ENCODE measurements around the gene TGFBR1. TPM values are rescaled to one million over a fixed set of nuclear protein-coding genes. Genes with fewer than 3 reads are reported as not detected.

The TGFBR1 gene
- total RNA-seq, 1 donor from 2014 or later = 206 TPM

DNA sequence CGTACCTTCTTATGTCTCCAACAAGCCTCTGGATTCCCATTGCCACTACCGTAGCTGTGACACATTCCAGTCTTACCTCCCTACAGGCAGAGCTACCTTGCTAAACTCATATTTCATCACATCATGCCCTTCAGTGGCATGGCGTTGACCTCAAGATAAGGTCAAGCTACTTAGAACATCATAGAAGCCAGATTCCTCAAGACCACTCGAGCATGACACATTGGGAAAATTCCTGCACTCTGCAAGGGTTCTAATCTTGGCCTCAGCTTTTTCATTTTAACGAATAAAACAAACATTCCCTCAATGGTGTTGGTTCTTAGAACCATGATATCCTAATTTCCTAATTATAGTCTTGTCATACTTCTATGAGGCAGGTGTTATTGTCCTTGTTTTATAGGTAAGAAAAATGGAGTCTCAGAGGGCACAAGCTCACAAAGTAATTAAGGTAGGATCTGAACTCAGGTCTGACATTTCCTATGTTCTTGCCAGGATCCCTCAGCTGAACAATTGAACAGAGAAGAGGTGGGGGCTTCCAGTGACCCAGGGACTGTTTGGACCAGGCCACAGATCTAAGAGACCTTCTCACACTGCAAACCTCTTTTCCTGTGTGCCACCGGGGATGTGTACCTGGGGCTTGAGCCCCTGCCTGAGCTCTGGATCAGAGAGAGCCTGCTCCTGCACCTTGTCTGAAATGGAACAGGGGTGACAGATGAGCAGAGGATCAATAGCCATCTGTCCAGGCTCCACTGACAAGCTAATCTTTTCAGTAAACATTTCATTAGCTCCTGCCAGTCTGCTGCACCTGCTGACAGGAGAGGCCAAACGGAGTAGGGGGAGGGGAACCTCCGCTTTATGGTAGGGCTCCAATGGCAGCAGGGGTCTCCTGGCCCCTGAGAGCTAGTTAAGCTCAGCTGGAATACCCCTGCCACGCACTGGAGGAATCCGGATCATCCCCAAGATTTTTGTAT is 67.5 kb downstream of the TGFBR1 start:
- Mint-ChIP-seq H3K27ac (ENCODE audit: unreplicated experiment) (peak overlapping the region; percentile 20), H3K4me3 (ENCODE audit: unreplicated experiment) (peak overlapping the region; percentile 14), H3K4me1 (ENCODE audit: unreplicated experiment) (no peaks in the 10 kb centered on the region), H3K27me3 (ENCODE audit: unreplicated experiment) (peaks cover 8% of the 10 kb centered on the region), H3K9me3 (ENCODE audit: unreplicated experiment) (no peaks in the 10 kb centered on the region), H3K36me3 (ENCODE audit: low read depth, unreplicated experiment) (peaks cover 4% of the 10 kb centered on the region)
- no peak for DNase-seq (ENCODE audit: low spot score)
- TF ChIP-seq, protein P1, sequence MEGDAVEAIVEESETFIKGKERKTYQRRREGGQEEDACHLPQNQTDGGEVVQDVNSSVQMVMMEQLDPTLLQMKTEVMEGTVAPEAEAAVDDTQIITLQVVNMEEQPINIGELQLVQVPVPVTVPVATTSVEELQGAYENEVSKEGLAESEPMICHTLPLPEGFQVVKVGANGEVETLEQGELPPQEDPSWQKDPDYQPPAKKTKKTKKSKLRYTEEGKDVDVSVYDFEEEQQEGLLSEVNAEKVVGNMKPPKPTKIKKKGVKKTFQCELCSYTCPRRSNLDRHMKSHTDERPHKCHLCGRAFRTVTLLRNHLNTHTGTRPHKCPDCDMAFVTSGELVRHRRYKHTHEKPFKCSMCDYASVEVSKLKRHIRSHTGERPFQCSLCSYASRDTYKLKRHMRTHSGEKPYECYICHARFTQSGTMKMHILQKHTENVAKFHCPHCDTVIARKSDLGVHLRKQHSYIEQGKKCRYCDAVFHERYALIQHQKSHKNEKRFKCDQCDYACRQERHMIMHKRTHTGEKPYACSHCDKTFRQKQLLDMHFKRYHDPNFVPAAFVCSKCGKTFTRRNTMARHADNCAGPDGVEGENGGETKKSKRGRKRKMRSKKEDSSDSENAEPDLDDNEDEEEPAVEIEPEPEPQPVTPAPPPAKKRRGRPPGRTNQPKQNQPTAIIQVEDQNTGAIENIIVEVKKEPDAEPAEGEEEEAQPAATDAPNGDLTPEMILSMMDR (IDR thresholded peaks at IDR 0.05; ENCODE audit: unreplicated experiment) = no peak

DNA sequence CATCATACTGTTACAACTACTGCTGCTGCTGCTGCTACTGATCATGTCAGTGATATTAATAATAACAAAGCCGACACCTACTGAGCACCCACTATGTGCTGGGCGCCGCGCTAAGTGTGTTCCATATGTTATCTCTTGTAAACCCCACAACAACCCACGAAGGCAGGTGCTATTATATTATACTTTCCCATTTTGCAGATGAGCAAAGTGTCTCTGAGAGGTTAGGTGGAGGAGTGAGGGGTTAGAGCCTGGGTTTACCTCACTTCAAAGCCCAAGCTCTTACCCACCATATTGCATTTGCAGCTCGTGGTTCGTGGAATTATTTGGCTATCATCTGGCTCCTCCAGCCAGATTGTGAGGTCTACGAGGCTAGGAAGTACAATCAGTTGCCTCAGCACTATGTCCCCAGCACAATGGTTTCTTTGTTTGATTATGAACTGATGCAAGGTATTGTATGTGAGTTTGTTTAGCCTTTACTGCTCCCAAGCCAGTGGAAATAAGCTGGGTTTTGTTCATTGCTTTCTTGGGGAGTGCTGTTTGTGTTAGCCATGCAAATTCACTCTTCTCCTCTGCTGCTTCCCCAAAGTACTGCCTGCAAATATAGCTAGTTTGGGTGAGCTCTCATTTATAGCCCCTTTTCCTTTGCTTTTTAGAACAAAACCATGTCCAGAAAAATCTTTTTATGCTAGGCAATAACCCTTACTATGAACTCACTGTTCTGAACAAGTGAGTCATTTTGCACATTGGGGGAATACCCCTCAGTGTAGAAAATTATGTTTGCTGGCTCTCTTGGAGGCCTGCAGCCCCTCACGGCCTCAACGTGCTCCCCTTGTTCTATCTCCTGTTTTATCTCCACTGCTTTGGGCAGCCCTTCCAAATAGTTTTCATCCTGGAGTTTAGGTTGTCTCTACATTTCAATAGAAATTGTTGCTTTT is 68.9 kb downstream of the TGFBR1 start:
- TF ChIP-seq, protein P1 (IDR thresholded peaks at IDR 0.05; ENCODE audit: unreplicated experiment) = no peak
- no peak overlapping the region for H3K27ac Mint-ChIP-seq (ENCODE audit: unreplicated experiment)
- no peak for DNase-seq (ENCODE audit: low spot score)
- peaks cover 4% of the 10 kb centered on the region for H3K36me3 Mint-ChIP-seq (ENCODE audit: low read depth, unreplicated experiment)
- peaks cover 6% of the 10 kb centered on the region for H3K27me3 Mint-ChIP-seq (ENCODE audit: unreplicated experiment)
- no peaks in the 10 kb centered on the region for H3K4me1 Mint-ChIP-seq (ENCODE audit: unreplicated experiment)
- H3K9me3 Mint-ChIP-seq (ENCODE audit: unreplicated experiment) = no peaks in the 10 kb centered on the region
- H3K4me3 Mint-ChIP-seq (ENCODE audit: unreplicated experiment) = no peak overlapping the region

DNA sequence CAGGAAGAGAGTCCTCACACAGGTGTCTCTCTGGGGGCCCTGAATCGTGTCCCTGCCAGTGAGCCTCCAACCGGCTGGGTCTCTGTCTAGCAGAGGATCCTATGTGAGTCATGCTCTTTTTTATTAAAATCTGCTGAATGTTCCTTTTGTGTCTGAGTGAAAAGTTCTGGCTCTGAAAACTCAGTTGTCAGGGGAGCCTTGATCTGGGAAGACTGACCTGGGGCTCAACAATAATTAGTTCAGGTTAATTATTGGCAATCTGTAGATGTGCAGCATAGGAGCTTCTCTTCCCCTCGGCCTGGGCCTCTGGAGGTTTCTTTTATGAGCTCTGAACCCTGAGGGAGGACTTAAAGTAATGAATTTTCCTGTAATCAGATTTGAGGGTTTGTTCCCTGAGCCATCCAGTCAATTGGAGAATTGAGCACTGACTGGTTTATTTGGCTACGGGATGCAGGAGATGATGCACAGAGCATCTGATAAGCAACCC is 71.7 kb downstream of the TGFBR1 start:
- H3K4me3 Mint-ChIP-seq (ENCODE audit: unreplicated experiment) = no peak overlapping the region
- TF ChIP-seq, protein P1 (IDR thresholded peaks at IDR 0.05; ENCODE audit: unreplicated experiment) = no peak
- no peaks in the 10 kb centered on the region for H3K4me1 Mint-ChIP-seq (ENCODE audit: unreplicated experiment)
- H3K36me3 Mint-ChIP-seq (ENCODE audit: low read depth, unreplicated experiment) = peaks cover 4% of the 10 kb centered on the region
- H3K27ac Mint-ChIP-seq (ENCODE audit: unreplicated experiment) = no peak overlapping the region
- no peaks in the 10 kb centered on the region for H3K9me3 Mint-ChIP-seq (ENCODE audit: unreplicated experiment)
- peaks cover 4% of the 10 kb centered on the region for H3K27me3 Mint-ChIP-seq (ENCODE audit: unreplicated experiment)
- DNase-seq (ENCODE audit: low spot score) = no peak

DNA sequence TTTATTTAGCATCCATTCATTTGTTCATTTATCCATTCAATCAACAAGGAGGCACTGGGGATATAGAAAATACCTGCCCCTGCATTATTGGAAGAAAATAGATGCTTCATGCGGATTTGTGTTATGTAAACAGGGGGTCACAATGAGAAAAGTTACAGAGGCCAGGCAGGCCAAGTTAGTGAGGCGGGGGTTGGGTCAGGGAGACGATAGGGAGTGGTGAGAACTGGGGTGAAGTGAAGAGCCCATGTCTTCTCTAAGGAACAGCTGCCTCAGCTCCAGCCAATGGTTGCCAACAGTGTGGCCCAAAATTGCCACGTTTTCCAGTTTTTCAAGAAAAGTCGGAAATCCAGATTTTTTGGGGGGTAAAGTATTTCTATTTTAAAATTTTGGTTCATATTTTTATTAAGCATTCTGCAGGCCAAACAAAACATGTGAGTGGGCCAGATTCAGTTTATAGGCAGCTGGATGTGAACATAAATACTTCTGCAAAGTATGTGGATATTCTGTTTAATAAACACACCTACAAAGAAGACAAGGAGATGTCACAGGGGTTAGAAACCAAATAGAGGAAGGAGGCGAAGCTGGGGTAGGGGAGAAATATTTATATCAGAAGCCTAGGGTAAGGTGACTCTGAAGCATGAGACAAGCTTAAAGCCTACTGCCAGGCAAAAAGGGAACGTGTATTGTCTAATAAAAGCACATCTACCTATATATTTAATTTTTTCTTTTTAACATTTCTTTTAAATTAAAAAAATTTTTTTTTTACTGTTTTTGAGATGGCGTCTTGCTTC is 72.9 kb downstream of the TGFBR1 start:
- no peak overlapping the region for H3K4me3 Mint-ChIP-seq (ENCODE audit: unreplicated experiment)
- H3K27ac Mint-ChIP-seq (ENCODE audit: unreplicated experiment) = no peak overlapping the region
- H3K36me3 Mint-ChIP-seq (ENCODE audit: low read depth, unreplicated experiment) = no peaks in the 10 kb centered on the region
- TF ChIP-seq, protein P1 (IDR thresholded peaks at IDR 0.05; ENCODE audit: unreplicated experiment) = no peak
- DNase-seq (ENCODE audit: low spot score) = no peak
- H3K9me3 Mint-ChIP-seq (ENCODE audit: unreplicated experiment) = no peaks in the 10 kb centered on the region
- H3K4me1 Mint-ChIP-seq (ENCODE audit: unreplicated experiment) = no peaks in the 10 kb centered on the region
- H3K27me3 Mint-ChIP-seq (ENCODE audit: unreplicated experiment) = no peaks in the 10 kb centered on the region
